ENCODE results near the gene CCDC88C.
"Not testable (repeated sequence)": the region's sequence is repeated elsewhere in the genome, so short reads cannot be mapped to it uniquely, and the experiment has no call there.

The CCDC88C gene

GRCh38 chr14:91261115-91261514, 156.5 kb downstream of the CCDC88C start:
- DNase-seq: no peak

- DNase-seq: no peak
These were observed 158.7 kb downstream of the CCDC88C start for GRCh38 chr14:91258876-91259275.

GRCh38 chr14:91258011-91258618, 159.5 kb downstream of the CCDC88C start:
- no peak for DNase-seq

- no peak for DNase-seq
These were observed 160.2 kb downstream of the CCDC88C start for GRCh38 chr14:91257328-91258010.

- no peak for DNase-seq
These were observed 161.0 kb downstream of the CCDC88C start for GRCh38 chr14:91256661-91257060.

GRCh38 chr14:91255026-91255695, 162.5 kb downstream of the CCDC88C start:
- no peak for DNase-seq

- no peak for DNase-seq
These were observed 163.2 kb downstream of the CCDC88C start for GRCh38 chr14:91254461-91254860.

GRCh38 chr14:91253795-91254323, 163.8 kb downstream of the CCDC88C start:
- no peak for DNase-seq

- no peak for DNase-seq
These were observed 164.5 kb downstream of the CCDC88C start for GRCh38 chr14:91252871-91253794.

GRCh38 chr14:91250912-91251311, 166.7 kb downstream of the CCDC88C start:
- no peak for DNase-seq

GRCh38 chr14:91249841-91250616, 167.6 kb downstream of the CCDC88C start:
- no peak for DNase-seq

- DNase-seq: no peak
These were observed 171.4 kb downstream of the CCDC88C start for GRCh38 chr14:91246051-91246852.

- DNase-seq: not testable (repeated sequence)
These were observed 172.0 kb downstream of the CCDC88C start for GRCh38 chr14:91245616-91246015.

- DNase-seq: no peak
These were observed 172.6 kb downstream of the CCDC88C start for GRCh38 chr14:91245029-91245428.

GRCh38 chr14:91244501-91244901, 173.1 kb downstream of the CCDC88C start, which contains the start of gene GPR68:
TSS of gene GPR68 (minus strand) at chr14:91244704. CDS start at chr14:91235050, 9,654 bp downstream.
- DNase-seq: no peak

GRCh38 chr14:91243074-91243471, 174.5 kb downstream of the CCDC88C start:
- no peak for DNase-seq

- no peak for DNase-seq
These were observed 175.0 kb downstream of the CCDC88C start for GRCh38 chr14:91242635-91243034.

- DNase-seq: no peak
These were observed 175.8 kb downstream of the CCDC88C start for GRCh38 chr14:91241863-91242262.

- no peak for DNase-seq
These were observed 179.0 kb downstream of the CCDC88C start for GRCh38 chr14:91238661-91239060.

- no peak for DNase-seq
These were observed 179.5 kb downstream of the CCDC88C start for GRCh38 chr14:91238085-91238484.

GRCh38 chr14:91237219-91237618, 180.4 kb downstream of the CCDC88C start:
- peak; percentile 63 for DNase-seq
